Activated CD8-positive, alpha-beta T cell treated with anti-CD3 and anti-CD28 coated beads for 36 hours (primary cell): ENCODE data around the gene SPAG4. TPM values are rescaled to one million over a fixed set of nuclear protein-coding genes. Genes with fewer than 3 reads are reported as not detected.

Experiments used
- ATAC-seq: fragments of 200-7000 bp; cut with Tn5 transposase; one replicate; pipeline ENCODE4 v1.10.0; 2021; ENCODE audit warnings: mild to moderate bottlenecking, moderate library complexity
- CTCF ChIA-PET: fragments of 350-600 bp; sonication (Branson Sonifier 250); formaldehyde crosslinking; loops from one replicate; lab custom pipeline; 2021; ENCODE audit warnings: antibody characterized with exemption; lab: Charles Lee
- POLR2A ChIA-PET: fragments of 350-600 bp; sonication (Branson Sonifier 250); formaldehyde crosslinking; loops from one replicate; lab custom pipeline; 2021; ENCODE audit warnings: antibody characterized with exemption; lab: Charles Lee
- DNase-seq: peaks from one replicate; pipeline ENCODE4 v3.0.0-alpha.2; 2020
- H3K27ac Mint-ChIP-seq: one replicate; pipeline ENCODE4 v1.8.0; 2021; ENCODE audit warnings: mild to moderate bottlenecking, mixed read lengths
- H3K27me3 Mint-ChIP-seq: one replicate; pipeline ENCODE4 v1.8.0; 2021; ENCODE audit warnings: mixed read lengths
- H3K36me3 Mint-ChIP-seq: one replicate; pipeline ENCODE4 v1.8.0; 2021; ENCODE audit warnings: low read depth, mixed read lengths
- H3K4me1 Mint-ChIP-seq: one replicate; pipeline ENCODE4 v1.8.0; 2021; ENCODE audit warnings: low read depth, mixed read lengths
- H3K4me3 Mint-ChIP-seq: one replicate; pipeline ENCODE4 v1.8.0; 2021; ENCODE audit warnings: mild to moderate bottlenecking, moderate library complexity, mixed read lengths
- H3K9me3 Mint-ChIP-seq: one replicate; pipeline ENCODE4 v1.8.0; 2021; ENCODE audit warnings: mixed read lengths
- CTCF ChIP-seq: fragments of 200-600 bp; IDR thresholded peaks from one replicate; pipeline ENCODE4 v1.8.0; 2022; ENCODE audit warnings: antibody characterized with exemption, mild to moderate bottlenecking
- intact Hi-C: fragments of 100-400 bp; cut with micrococcal nuclease; formaldehyde crosslinking; loops from one replicate; pipeline ENCODE4 v1.10.0; 2022
- total RNA-seq, 2 experiments: library from RNA; stranded (reverse); gene quantifications; one replicate each; pipeline ENCODE4 v1.2.3, GENCODE V29; 2021

Gene SPAG4
- total RNA-seq, 2 experiments from 2014 or later, result 11.5 to 11.8 TPM

GRCh38 chr20:35604449-35604747 lies 11.2 kb upstream of the SPAG4 start:
- peak; percentile 40 for TF ChIP-seq CTCF
- Mint-ChIP-seq H3K27me3 (peaks cover 23% of the 10 kb centered on the region), H3K9me3 (no peaks in the 10 kb centered on the region), H3K36me3 (no peaks in the 10 kb centered on the region), H3K27ac (no peak overlapping the region), H3K4me3 (no peak overlapping the region), H3K4me1 (peaks cover 4% of the 10 kb centered on the region)
- ChIA-PET POLR2A (interaction anchor here (0.8 to 2.0 kb wide), 5 partner anchors 10 to 350 kb away, joined by 3 to 5 read pairs (median 3); partner anchors contain the start of genes RBM39 and SCAND1), CTCF (interaction anchor here (1.0 to 2.7 kb wide), 3 partner anchors 13 to 51 kb away, joined by 3 to 13 read pairs (median 5); no protein-coding TSS in a partner anchor)
- intact Hi-C loops, result no loop called here
- no peak for ATAC-seq
- peak; percentile 44 for DNase-seq

GRCh38 chr20:35606127-35606526 lies 9.5 kb upstream of the SPAG4 start:
- ChIA-PET POLR2A (interaction anchor here (1.0 to 2.3 kb wide), 4 partner anchors 12 to 348 kb away, joined by 3 to 6 read pairs (median 5); partner anchors contain the start of gene SCAND1), CTCF (no interaction called here)
- no peak overlapping the region for H3K4me3 Mint-ChIP-seq
- H3K4me1 Mint-ChIP-seq, result peaks cover 3% of the 10 kb centered on the region
- peaks cover 16% of the 10 kb centered on the region for H3K27me3 Mint-ChIP-seq
- intact Hi-C loops, result no loop called here
- no peak for TF ChIP-seq CTCF
- no peak for DNase-seq
- ATAC-seq, result no peak
- no peaks in the 10 kb centered on the region for H3K36me3 Mint-ChIP-seq
- H3K27ac Mint-ChIP-seq, result no peak overlapping the region
- H3K9me3 Mint-ChIP-seq, result no peaks in the 10 kb centered on the region

GRCh38 chr20:35607003-35607735 lies 8.5 kb upstream of the SPAG4 start:
- Mint-ChIP-seq H3K4me1 (no peaks in the 10 kb centered on the region), H3K9me3 (no peaks in the 10 kb centered on the region), H3K27me3 (peaks cover 10% of the 10 kb centered on the region), H3K36me3 (no peaks in the 10 kb centered on the region), H3K27ac (no peak overlapping the region), H3K4me3 (no peak overlapping the region)
- POLR2A ChIA-PET, result interaction anchor here (2.3 kb wide), 1 partner anchor 56 kb away, joined by 6 read pairs; no protein-coding TSS in a partner anchor
- no peak for TF ChIP-seq CTCF
- DNase-seq, result no peak
- intact Hi-C loops, result no loop called here
- ATAC-seq, result no peak
- CTCF ChIA-PET, result no interaction called here

- H3K9me3 Mint-ChIP-seq, result no peaks in the 10 kb centered on the region
- H3K27ac Mint-ChIP-seq, result no peak overlapping the region
- ChIA-PET CTCF (no interaction called here), POLR2A (no interaction called here)
- H3K4me3 Mint-ChIP-seq, result no peak overlapping the region
- no peaks in the 10 kb centered on the region for H3K36me3 Mint-ChIP-seq
- no peaks in the 10 kb centered on the region for H3K27me3 Mint-ChIP-seq
- peaks cover 7% of the 10 kb centered on the region for H3K4me1 Mint-ChIP-seq
- no peak for TF ChIP-seq CTCF
- intact Hi-C loops, result loop anchor here (10.0 kb wide), 1 partner anchor 344 kb away; the partner anchor contains the start of gene SCAND1
- no peak for ATAC-seq
- no peak for DNase-seq
These were observed 4.7 kb upstream of the SPAG4 start for GRCh38 chr20:35610833-35611427.

GRCh38 chr20:35611482-35611881 lies 4.1 kb upstream of the SPAG4 start:
- ATAC-seq (no peak), DNase-seq (no peak)
- ChIA-PET POLR2A (no interaction called here), CTCF (no interaction called here)
- intact Hi-C loops, result loop anchor here (10.0 kb wide), 1 partner anchor 343 kb away; the partner anchor contains the start of gene SCAND1
- Mint-ChIP-seq H3K4me3 (no peak overlapping the region), H3K4me1 (peaks cover 10% of the 10 kb centered on the region), H3K9me3 (no peaks in the 10 kb centered on the region), H3K27me3 (no peaks in the 10 kb centered on the region), H3K27ac (no peak overlapping the region), H3K36me3 (no peaks in the 10 kb centered on the region)
- TF ChIP-seq CTCF, result no peak
